CD4-positive, alpha-beta T cell treated with Interleukin-17A for 1 hour (primary cell): ENCODE data around the gene FAM3D.

Experiments
- DNase-seq: peaks from one replicate; pipeline ENCODE4 v3.0.0-alpha.2; 2020

FAM3D gene

GRCh38 chr3:58588030-58588614, 78.5 kb downstream of the FAM3D start:
- DNase-seq: no peak

DNA sequence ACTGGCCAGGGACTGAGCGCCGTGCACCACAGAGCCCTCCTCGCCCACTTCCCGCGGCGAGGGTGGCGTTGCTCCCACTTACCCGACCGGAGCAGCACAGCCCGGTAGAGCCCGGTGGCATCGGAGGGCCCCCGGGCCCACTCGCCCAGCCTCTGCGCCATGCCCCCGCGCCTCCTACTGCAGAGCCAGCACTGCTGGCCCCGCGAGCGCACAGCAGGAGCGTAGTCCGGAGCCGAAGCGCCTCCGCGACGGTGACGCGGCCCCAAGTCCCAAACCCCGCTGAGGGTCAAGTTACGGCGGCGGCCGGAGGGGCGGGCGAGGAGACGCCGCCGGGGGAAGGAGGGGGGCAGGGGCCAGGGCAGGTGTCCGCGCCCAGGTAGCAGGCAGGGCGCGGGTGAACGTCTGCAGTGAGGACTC, 79.8 kb downstream of the FAM3D start:
- no peak for DNase-seq

GRCh38 chr3:58585994-58586393, 80.6 kb downstream of the FAM3D start:
- no peak for DNase-seq

GRCh38 chr3:58585005-58585786, 81.4 kb downstream of the FAM3D start:
- DNase-seq: peak; percentile 41

GRCh38 chr3:58584690-58585004, 81.9 kb downstream of the FAM3D start:
- no peak for DNase-seq
